ENCODE data around the gene NEMP2.

DNA sequence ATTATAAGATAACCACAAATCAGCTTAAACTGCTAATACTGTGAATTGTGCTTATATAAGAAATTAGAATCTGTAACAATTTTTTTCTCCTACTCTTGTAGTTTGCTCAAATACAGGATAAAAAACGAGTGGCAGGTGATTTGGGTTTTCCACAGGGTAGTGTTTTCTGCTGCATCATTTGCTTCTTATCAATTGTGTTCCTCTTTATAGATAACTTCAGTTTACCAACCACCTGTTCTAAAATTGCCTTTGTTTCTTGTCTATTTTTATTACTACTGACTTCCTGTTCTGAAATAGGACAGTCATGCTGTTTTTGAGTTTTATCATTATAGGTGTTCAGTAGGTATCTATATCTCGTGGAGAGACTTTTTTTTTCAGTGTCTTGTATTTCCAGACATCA lies 69.5 kb downstream of the NEMP2 start:
- TF ChIP-seq, protein P1, sequence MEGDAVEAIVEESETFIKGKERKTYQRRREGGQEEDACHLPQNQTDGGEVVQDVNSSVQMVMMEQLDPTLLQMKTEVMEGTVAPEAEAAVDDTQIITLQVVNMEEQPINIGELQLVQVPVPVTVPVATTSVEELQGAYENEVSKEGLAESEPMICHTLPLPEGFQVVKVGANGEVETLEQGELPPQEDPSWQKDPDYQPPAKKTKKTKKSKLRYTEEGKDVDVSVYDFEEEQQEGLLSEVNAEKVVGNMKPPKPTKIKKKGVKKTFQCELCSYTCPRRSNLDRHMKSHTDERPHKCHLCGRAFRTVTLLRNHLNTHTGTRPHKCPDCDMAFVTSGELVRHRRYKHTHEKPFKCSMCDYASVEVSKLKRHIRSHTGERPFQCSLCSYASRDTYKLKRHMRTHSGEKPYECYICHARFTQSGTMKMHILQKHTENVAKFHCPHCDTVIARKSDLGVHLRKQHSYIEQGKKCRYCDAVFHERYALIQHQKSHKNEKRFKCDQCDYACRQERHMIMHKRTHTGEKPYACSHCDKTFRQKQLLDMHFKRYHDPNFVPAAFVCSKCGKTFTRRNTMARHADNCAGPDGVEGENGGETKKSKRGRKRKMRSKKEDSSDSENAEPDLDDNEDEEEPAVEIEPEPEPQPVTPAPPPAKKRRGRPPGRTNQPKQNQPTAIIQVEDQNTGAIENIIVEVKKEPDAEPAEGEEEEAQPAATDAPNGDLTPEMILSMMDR (IDR thresholded peaks at IDR 0.05) = no peak
- TF ChIP-seq POLR2AphosphoS5 (IDR thresholded peaks at IDR 0.05) (no peak), POLR2A (IDR thresholded peaks at IDR 0.05) (no peak), EP300 (IDR thresholded peaks at IDR 0.05) (no peak)

Data from suprapubic skin (tissue), 4 donors.